OCI-LY7 (cell line): ENCODE results near the gene GGT5.
"Not testable (repeated sequence)": the region's sequence is repeated elsewhere in the genome, so short reads cannot be mapped to it uniquely, and the experiment has no call there.

ENCODE experiments used
- CTCF ChIP-seq: fragments of 200-600 bp; sonication (generic); conservative IDR thresholded peaks from 2 replicates; pipeline ENCODE4 v1.5.1; 2014; ENCODE audit warnings: mild to moderate bottlenecking, antibody characterized with exemption, low read length, moderate library complexity, mixed read lengths
- EZH2phosphoT487 ChIP-seq: fragments of 200-600 bp; sonication (generic); IDR thresholded peaks from 2 replicates; pipeline ENCODE4 v1.6.1; 2018; ENCODE audit warnings: low read depth, borderline replicate concordance, mild to moderate bottlenecking, mixed run types, antibody characterized with exemption, low read length, moderate library complexity, mixed read lengths

GRCh38 chr22:24287801-24288200 is 42.9 kb upstream of the GGT5 start:
- not testable (repeated sequence) for TF ChIP-seq CTCF, EZH2phosphoT487
